HEK293T (cell line): ENCODE data around the gene CEP89.
"Not testable (repeated sequence)": the region's sequence is repeated elsewhere in the genome, so short reads cannot be mapped to it uniquely, and the experiment has no call there.

Source experiments
- CTCF ChIA-PET: fragments of 350-600 bp; formaldehyde crosslinking; extraction: SDS; loops from one replicate; lab custom pipeline; 2021; ENCODE audit warnings: antibody characterized with exemption, inconsistent platforms; lab: Yijun Ruan, JAX
- POLR2A ChIA-PET: fragments of 350-600 bp; formaldehyde crosslinking; extraction: SDS; loops from one replicate; lab custom pipeline; 2020; ENCODE audit warnings: antibody characterized with exemption, inconsistent platforms; lab: Yijun Ruan, JAX
- DNase-seq: peaks from one replicate; pipeline ENCODE4 v3.0.0; 2012; ENCODE audit warnings: mixed read lengths; ENCODE audit errors: extremely low spot score
- ARNT ChIP-seq: fragments of 450-650 bp; IDR thresholded peaks from 2 replicates; pipeline ENCODE4 v1.6.1; 2017; ENCODE audit warnings: mild to moderate bottlenecking
- BHLHE40 ChIP-seq: fragments of 450-650 bp; IDR thresholded peaks from 2 replicates; pipeline ENCODE4 v1.6.1; 2016; ENCODE audit warnings: mild to moderate bottlenecking, moderate library complexity, borderline replicate concordance
- CTBP1 ChIP-seq: fragments of 450-650 bp; IDR thresholded peaks from 2 replicates; pipeline ENCODE4 v1.6.1; 2016; ENCODE audit warnings: borderline replicate concordance
- ELF4 ChIP-seq: fragments of 450-650 bp; IDR thresholded peaks from 2 replicates; pipeline ENCODE4 v1.6.1; 2017; ENCODE audit warnings: antibody characterized with exemption
- FOXA1 ChIP-seq: fragments of 450-650 bp; IDR thresholded peaks from 2 replicates; pipeline ENCODE4 v1.6.1; 2016; ENCODE audit warnings: mild to moderate bottlenecking
- FOXK2 ChIP-seq: fragments of 450-650 bp; IDR thresholded peaks from 2 replicates; pipeline ENCODE4 v1.6.1; 2016; ENCODE audit warnings: mild to moderate bottlenecking
- FOXM1 ChIP-seq: fragments of 450-650 bp; IDR thresholded peaks from 2 replicates; pipeline ENCODE4 v1.6.1; 2017; ENCODE audit warnings: mild to moderate bottlenecking, borderline replicate concordance
- HDGF ChIP-seq: fragments of 450-650 bp; IDR thresholded peaks from 2 replicates; pipeline ENCODE4 v1.6.1; 2017; ENCODE audit warnings: antibody characterized with exemption, borderline replicate concordance
- L3MBTL2 ChIP-seq: fragments of 450-650 bp; conservative IDR thresholded peaks from 2 replicates; pipeline ENCODE4 v1.6.1; 2016; ENCODE audit warnings: mild to moderate bottlenecking
- LEF1 ChIP-seq: fragments of 450-650 bp; IDR thresholded peaks from 2 replicates; pipeline ENCODE4 v1.6.1; 2017; ENCODE audit warnings: mild to moderate bottlenecking, borderline replicate concordance
- NFRKB ChIP-seq: fragments of 450-650 bp; IDR thresholded peaks from 2 replicates; pipeline ENCODE4 v1.6.1; 2016; ENCODE audit warnings: mild to moderate bottlenecking, moderate library complexity
- SP1 ChIP-seq: fragments of 450-650 bp; IDR thresholded peaks from 2 replicates; pipeline ENCODE4 v1.6.1; 2017
- SUZ12 ChIP-seq: fragments of 450-650 bp; IDR thresholded peaks from 2 replicates; pipeline ENCODE4 v1.6.1; 2016; ENCODE audit warnings: mild to moderate bottlenecking
- TARDBP ChIP-seq: fragments of 450-650 bp; IDR thresholded peaks from 2 replicates; pipeline ENCODE4 v1.6.1; 2016
- ZNF384 ChIP-seq: fragments of 450-650 bp; IDR thresholded peaks from 2 replicates; pipeline ENCODE4 v1.6.1; 2016
- TF ChIP-seq, protein P1 (sequence below): fragments of 450-650 bp; IDR thresholded peaks from 2 replicates; pipeline ENCODE4 v1.6.1; 2016

The CEP89 gene

GRCh38 chr19:32971715-32972540 lies at the start of gene CEP89, which contains the start of gene FAAP24:
TSS of gene CEP89 (minus strand) at chr19:32971958. CDS start at chr19:32971874, 84 bp downstream.
TSS of gene FAAP24 (plus strand) at chr19:32972242. CDS start at chr19:32973197, 955 bp downstream.
- TF ChIP-seq SUZ12 (no peak), HDGF (no peak), ELF4 (peak; percentile 97), CTBP1 (no peak), FOXA1 (no peak)
- TF ChIP-seq, protein P1, sequence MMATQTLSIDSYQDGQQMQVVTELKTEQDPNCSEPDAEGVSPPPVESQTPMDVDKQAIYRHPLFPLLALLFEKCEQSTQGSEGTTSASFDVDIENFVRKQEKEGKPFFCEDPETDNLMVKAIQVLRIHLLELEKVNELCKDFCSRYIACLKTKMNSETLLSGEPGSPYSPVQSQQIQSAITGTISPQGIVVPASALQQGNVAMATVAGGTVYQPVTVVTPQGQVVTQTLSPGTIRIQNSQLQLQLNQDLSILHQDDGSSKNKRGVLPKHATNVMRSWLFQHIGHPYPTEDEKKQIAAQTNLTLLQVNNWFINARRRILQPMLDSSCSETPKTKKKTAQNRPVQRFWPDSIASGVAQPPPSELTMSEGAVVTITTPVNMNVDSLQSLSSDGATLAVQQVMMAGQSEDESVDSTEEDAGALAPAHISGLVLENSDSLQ, result peak; percentile 99
- DNase-seq, result peak; percentile 99
- CTCF ChIA-PET, result no interaction called here
- POLR2A ChIA-PET, result interaction anchor here (0.9 to 1.9 kb wide), 3 partner anchors 109 to 302 kb away, joined by 3 to 6 read pairs (median 3); partner anchors contain the start of gene GPATCH1

DNA sequence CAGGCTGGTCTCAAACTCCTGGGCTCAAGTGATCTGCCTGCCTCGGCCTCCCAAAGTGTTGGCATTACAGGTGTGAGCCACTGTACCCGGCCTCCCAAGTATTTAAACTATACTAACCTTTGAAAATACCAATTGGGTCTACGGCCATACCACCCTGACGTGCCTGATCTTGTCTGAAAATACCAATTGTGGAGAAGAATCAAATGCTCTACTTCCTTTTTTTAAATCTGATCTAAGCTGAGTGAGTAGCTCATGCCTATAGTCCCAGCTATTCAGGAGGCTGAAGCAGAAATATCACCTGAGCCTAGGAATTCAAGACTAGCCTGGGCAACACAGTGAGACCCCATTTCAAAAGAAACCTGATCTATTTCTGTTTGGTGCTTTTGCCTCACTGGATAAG lies 39.1 kb upstream of the CEP89 start:
- CTCF ChIA-PET, POLR2A ChIA-PET, DNase-seq: not testable (repeated sequence)

DNA sequence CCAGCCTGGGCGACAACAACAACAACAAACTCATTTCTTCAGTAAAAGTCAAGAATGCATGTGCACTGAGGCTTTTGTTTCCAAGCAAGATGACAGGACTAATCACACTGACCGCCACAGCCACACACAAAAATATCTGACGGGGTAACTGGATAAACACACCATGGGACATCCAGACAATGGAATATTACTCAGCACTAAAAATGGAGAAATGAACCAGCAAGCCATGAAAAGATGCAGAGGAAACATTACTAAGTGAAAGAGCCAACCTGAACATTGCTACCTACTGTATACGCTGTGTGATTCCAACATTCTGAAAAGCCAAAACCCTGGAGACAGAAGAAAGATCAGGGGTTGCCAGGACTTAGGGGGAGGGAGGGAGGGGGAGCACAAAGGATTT lies 37.0 kb upstream of the CEP89 start:
- CTCF ChIA-PET, result no interaction called here

GRCh38 chr19:33005440-33005839 lies 33.7 kb upstream of the CEP89 start:
- ChIA-PET POLR2A (no interaction called here), CTCF (interaction anchor here (0.7 kb wide), 1 partner anchor 103 kb away, joined by 5 read pairs; no protein-coding TSS in a partner anchor)
- DNase-seq, result no peak
- TF ChIP-seq, protein P1, result no peak
- no peak for TF ChIP-seq SUZ12
- no peak for TF ChIP-seq SP1
- no peak for TF ChIP-seq FOXK2
- no peak for TF ChIP-seq FOXA1
- TF ChIP-seq LEF1, result no peak
- TF ChIP-seq HDGF, result no peak

More for the DNA sequence above, 37.0 kb upstream of the CEP89 start:
- POLR2A ChIA-PET, result no interaction called here
- DNase-seq, result no peak
- TF ChIP-seq FOXK2 (no peak), NFRKB (no peak), SUZ12 (no peak), FOXM1 (no peak), FOXA1 (no peak), ELF4 (no peak)

GRCh38 chr19:33003424-33004024 lies 31.8 kb upstream of the CEP89 start:
- POLR2A ChIA-PET, DNase-seq: not testable (repeated sequence)
- CTCF ChIA-PET, result interaction anchor here (0.8 kb wide), 1 partner anchor 403 kb away, joined by 4 read pairs; no protein-coding TSS in a partner anchor

DNA sequence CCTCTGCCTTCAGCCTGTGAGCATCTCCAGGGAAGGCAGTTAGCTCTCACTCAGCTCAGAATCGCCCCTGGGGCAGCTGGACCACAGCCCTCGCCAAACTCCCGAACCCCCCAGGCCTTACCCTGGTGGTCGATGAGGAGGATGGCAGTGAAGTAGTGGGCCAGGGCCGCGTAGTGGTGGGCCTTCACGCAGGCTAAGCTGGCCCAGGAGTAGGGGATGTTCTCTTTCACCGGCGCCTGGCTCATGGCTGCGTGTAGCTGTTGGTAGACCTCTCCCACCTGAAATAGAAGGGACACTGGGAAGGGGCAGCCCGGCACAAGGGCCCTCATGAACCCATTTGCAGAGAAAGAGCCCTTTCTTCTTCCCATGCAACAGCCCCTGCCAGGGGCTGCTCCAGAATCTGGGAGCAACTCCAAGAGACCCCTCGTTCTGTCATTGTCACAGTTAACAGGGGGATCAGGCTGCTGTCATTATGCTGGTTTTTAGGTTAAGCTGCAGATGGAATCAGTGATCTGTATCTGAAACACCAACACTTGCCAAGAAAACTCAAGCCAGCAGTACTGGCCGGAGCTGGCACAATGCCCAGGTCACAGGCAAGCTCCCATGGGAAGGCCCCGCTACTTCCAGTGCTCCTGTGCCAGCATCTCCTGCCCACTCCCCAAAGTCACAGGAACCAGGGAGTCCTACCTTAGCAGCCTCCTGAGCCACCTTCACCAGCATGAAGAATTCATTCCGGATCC lies 30.5 kb upstream of the CEP89 start:
- POLR2A ChIA-PET, CTCF ChIA-PET, DNase-seq: not testable (repeated sequence)

- no peak for TF ChIP-seq HDGF
- TF ChIP-seq TARDBP, result no peak
- no peak for TF ChIP-seq SP1
- no peak for TF ChIP-seq LEF1
- no peak for TF ChIP-seq NFRKB
- TF ChIP-seq ARNT, result no peak
- no peak for TF ChIP-seq BHLHE40
- no peak for TF ChIP-seq SUZ12
- no peak for TF ChIP-seq ELF4
- no peak for TF ChIP-seq L3MBTL2
- no peak for TF ChIP-seq FOXM1
- TF ChIP-seq CTBP1, result no peak
- no peak for TF ChIP-seq FOXA1
- no peak for TF ChIP-seq ZNF384
- TF ChIP-seq, protein P1, result no peak
- TF ChIP-seq FOXK2, result no peak
- CTCF ChIA-PET, result no interaction called here
- POLR2A ChIA-PET, result no interaction called here
- DNase-seq, result no peak
These were observed 29.2 kb upstream of the CEP89 start for GRCh38 chr19:33000910-33001309.
